AG04449 (cell line): ENCODE results near the gene CLN6.
"Not testable (repeated sequence)": the region's sequence is repeated elsewhere in the genome, so short reads cannot be mapped to it uniquely, and the experiment has no call there.

Experiments
- CTCF ChIA-PET: fragments of 350-600 bp; formaldehyde crosslinking; extraction: SDS; loops from one replicate; lab custom pipeline; 2021; ENCODE audit warnings: antibody characterized with exemption; lab: Yijun Ruan, JAX
- POLR2A ChIA-PET: fragments of 400-600, 350-600 bp; formaldehyde crosslinking; extraction: SDS; loops from one replicate; lab custom pipeline; 2020; ENCODE audit warnings: antibody characterized with exemption, inconsistent platforms; lab: Yijun Ruan, JAX
- DNase-seq: peaks from one replicate; pipeline ENCODE4 v3.0.0-alpha.2; 2010; ENCODE audit warnings: low read depth, low spot score
- H3K4me3 ChIP-seq: 2 replicates; pipeline ENCODE4 v1.5.1; 2011; ENCODE audit warnings: low read depth, mild to moderate bottlenecking, control low read depth, low read length
- TF ChIP-seq, protein P1 (sequence below): IDR thresholded peaks from one replicate; pipeline ENCODE4 v1.5.1; 2011; ENCODE audit warnings: mild to moderate bottlenecking, moderate library complexity, low read length, control low read depth, inconsistent platforms; ENCODE audit not compliant: insufficient read depth; ENCODE audit errors: missing control alignments

The CLN6 gene

DNA sequence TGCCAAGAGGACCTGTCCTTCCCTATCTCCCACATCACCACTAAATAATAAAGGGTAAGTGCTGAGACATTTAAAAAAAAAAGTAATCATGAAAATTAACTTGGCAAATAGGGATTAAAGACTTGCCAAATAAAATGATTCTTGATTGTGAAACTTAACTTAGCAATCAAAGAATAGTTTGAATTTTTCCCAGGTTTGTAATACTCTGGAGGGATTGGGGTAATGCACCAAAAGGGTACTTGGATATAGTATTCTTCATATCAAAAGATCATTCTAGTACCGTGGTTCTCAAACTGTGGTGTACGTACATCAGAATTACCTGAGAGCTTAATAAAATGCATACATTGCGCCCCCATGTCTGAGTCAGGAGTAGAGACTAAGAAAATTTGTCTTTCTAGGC lies 52.9 kb downstream of the CLN6 start:
- TF ChIP-seq, protein P1, sequence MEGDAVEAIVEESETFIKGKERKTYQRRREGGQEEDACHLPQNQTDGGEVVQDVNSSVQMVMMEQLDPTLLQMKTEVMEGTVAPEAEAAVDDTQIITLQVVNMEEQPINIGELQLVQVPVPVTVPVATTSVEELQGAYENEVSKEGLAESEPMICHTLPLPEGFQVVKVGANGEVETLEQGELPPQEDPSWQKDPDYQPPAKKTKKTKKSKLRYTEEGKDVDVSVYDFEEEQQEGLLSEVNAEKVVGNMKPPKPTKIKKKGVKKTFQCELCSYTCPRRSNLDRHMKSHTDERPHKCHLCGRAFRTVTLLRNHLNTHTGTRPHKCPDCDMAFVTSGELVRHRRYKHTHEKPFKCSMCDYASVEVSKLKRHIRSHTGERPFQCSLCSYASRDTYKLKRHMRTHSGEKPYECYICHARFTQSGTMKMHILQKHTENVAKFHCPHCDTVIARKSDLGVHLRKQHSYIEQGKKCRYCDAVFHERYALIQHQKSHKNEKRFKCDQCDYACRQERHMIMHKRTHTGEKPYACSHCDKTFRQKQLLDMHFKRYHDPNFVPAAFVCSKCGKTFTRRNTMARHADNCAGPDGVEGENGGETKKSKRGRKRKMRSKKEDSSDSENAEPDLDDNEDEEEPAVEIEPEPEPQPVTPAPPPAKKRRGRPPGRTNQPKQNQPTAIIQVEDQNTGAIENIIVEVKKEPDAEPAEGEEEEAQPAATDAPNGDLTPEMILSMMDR, result no peak
- no peak for DNase-seq
- ChIA-PET POLR2A (no interaction called here), CTCF (interaction anchor here (1.1 to 1.8 kb wide), 3 partner anchors 15 to 313 kb away, joined by 3 to 10 read pairs (median 3); no protein-coding TSS in a partner anchor)
- H3K4me3 ChIP-seq, result no peak overlapping the region

DNA sequence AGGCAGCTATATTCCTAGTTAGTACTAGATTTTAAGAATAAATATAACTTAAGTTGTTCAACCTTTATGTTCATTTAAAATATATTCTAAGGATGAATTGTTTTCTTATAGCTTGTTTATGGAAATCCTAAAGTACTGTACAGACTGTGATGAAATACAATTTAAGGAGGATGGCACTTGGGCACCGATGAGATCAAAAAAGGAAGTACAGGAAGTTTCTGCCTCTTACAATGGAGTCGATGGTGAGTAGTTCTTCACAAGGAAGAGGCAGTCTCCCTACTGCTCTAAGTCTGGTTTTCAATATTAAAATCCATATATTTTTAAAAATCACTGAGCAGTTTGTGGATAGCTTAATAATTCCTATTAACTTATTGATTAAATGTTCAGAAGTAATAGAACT lies 54.0 kb downstream of the CLN6 start:
- TF ChIP-seq, protein P1, result no peak
- no peak for DNase-seq
- ChIA-PET CTCF (interaction anchor here (1.0 to 1.8 kb wide), 5 partner anchors 18 to 312 kb away, joined by 3 to 10 read pairs (median 3); no protein-coding TSS in a partner anchor), POLR2A (no interaction called here)
- H3K4me3 ChIP-seq, result no peak overlapping the region

DNA sequence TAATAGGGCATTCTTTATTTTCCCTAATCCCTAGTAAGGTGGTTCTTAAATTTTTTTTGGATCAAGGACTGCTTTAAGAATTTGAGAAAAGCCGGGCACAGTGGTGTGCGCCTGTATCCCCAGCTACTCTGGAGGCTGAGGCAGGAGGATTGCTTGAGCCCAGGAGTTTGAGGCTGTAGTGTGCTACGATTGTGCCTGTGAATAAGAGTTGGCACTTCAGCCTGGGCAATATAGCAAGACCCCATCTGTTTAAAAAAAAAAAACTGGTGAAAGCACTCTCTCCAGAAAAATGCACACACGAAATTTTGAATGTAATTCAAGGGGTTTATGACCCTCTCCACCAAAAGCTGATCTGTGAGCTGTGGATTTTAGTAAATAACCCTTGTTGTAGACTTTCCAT lies 56.4 kb downstream of the CLN6 start:
- DNase-seq, result no peak
- POLR2A ChIA-PET, result no interaction called here
- H3K4me3 ChIP-seq, result no peak overlapping the region
- CTCF ChIA-PET, result interaction anchor here (1.2 to 1.8 kb wide), 2 partner anchors 18 to 310 kb away, joined by 5 read pairs; no protein-coding TSS in a partner anchor
- TF ChIP-seq, protein P1, result no peak

DNA sequence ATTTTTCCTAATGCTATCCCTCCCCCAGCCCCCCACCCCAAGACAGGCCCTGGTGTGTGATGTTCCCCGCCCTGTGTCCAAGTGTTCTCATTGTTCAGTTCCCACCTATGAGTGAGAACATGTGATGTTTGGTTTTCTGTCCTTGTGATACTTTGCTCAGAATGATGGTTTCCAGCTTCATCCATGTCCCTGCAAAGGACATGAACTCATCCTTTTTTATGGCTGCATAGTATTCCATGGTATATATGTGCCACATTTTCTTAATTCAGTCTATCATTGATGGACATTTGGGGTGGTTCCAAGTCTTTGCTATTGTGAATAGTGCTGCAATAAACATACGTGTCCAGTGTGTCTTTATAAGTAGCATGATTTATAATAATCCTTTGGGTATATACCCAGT lies 57.5 kb downstream of the CLN6 start:
- POLR2A ChIA-PET, H3K4me3 ChIP-seq, DNase-seq: not testable (repeated sequence)
- CTCF ChIA-PET, result interaction anchor here (1.8 kb wide), 1 partner anchor 17 kb away, joined by 5 read pairs; no protein-coding TSS in a partner anchor

DNA sequence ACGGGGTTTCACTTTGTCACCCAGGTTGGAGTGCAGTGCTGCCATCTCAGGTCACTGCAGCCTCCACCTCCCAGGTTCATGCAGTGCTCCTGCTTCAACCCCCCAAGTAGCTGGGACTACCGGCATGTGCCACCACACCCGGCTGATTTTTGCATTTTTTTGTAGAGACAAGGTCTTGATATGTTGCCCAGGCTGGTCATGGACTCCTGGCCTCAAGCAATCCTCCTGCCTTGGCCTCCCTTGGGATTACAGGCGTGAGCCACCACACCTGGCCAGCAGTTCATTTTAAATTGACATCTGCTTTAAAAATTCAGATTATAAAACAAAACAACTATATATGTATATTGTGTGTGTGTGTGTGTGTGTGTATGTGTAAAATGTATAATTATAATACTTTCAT lies 62.7 kb downstream of the CLN6 start:
- TF ChIP-seq, protein P1, result no peak
- ChIA-PET POLR2A (no interaction called here), CTCF (interaction anchor here (1.2 to 4.2 kb wide), 2 partner anchors 13 to 304 kb away, joined by 6 to 16 read pairs; no protein-coding TSS in a partner anchor)
- no peak for DNase-seq
- H3K4me3 ChIP-seq, result no peak overlapping the region

DNA sequence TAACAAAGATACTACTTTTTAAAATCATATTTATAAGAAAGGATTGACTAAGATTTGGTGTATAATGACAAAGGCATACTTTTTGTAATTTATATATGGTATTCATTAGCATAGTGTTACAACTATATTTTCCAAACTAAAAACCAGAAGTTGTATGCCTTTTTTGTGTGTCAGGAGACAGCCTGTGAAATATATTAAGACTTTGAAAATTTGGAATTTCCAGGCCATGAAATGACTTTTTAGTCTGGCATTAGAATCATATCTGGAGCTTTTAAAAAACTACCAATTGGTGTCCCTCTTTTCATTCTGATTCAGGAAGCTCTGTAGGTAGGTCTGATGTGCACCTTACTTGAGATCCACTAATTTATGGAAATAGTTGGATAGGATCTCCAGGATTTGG lies 66.3 kb downstream of the CLN6 start:
- POLR2A ChIA-PET, result no interaction called here
- CTCF ChIA-PET, result interaction anchor here (0.6 to 4.2 kb wide), 3 partner anchors 7 to 300 kb away, joined by 3 to 26 read pairs (median 23); no protein-coding TSS in a partner anchor
- no peak overlapping the region for H3K4me3 ChIP-seq
- no peak for DNase-seq
- TF ChIP-seq, protein P1, result no peak
